Brain microvascular endothelial cell (primary cell): ENCODE results near the gene NFIB.

Experiments
- DNase-seq: peaks from one replicate; pipeline ENCODE4 v3.0.0-alpha.2; 2020
- H3K27ac ChIP-seq: fragments of 250-450 bp; sonication (Bioruptor Pico); 2 replicates; pipeline ENCODE4 v1.5.1; 2020; ENCODE audit warnings: mild to moderate bottlenecking, moderate library complexity
- H3K27me3 ChIP-seq: fragments of 250-450 bp; sonication (Bioruptor Pico); replicated peaks from 2 replicates; pipeline ENCODE4 v1.5.1; 2020; ENCODE audit warnings: mild to moderate bottlenecking
- H3K36me3 ChIP-seq: fragments of 250-450 bp; sonication (Bioruptor Pico); replicated peaks from 2 replicates; pipeline ENCODE4 v1.5.1; 2020; ENCODE audit warnings: mild to moderate bottlenecking
- H3K4me3 ChIP-seq: 2 replicates; pipeline ENCODE4 v1.5.1; 2011; ENCODE audit warnings: low read depth, mild to moderate bottlenecking, control low read depth, low read length, moderate library complexity
- CTCF ChIP-seq: IDR thresholded peaks from 2 replicates; pipeline ENCODE4 v1.5.1; 2011; ENCODE audit warnings: low read depth, mild to moderate bottlenecking, moderate library complexity, low read length, control low read depth, inconsistent platforms; ENCODE audit errors: missing control alignments
- in situ Hi-C: cut with HindIII; loops from 2 replicates; pipeline ENCODE4 v1.10.0; 2017; ENCODE audit warnings: low sequenced_read_pairs, low pct_ligation_motif_present

NFIB gene

DNA sequence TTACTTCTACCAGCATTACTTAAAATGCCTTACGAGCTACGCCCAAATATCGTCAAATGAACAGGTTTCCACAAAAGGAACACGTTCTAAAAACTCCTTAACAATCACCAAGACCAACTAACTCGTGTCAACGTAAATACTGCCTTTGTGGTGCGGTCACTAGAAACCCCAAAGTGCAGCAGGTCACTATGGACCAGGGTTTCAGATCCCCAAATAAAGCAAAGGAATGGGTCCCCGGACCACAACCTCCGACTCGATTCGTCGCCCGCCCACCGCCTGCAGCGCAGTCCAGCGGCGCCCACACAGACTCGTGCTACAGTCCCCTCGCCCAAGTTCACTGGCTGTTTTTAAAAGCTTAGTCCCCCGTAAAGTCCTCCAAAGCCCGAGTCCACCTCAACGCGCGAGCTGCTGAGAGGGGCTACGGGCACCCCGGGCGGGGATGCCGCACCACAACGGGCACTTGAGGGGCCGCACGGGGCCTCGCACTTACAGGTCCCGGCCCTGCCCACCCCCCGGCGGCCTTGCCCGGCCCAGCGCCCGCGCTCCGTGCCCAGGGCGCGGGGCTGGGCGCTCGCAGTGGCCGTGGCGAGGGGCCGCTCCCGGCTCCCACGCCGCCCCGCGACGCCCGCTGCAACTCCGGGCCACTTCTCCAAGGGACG lies 1.1 kb downstream of the NFIB start:
- peak overlapping the region; percentile 78 for H3K27ac ChIP-seq
- TF ChIP-seq CTCF = no peak
- in situ Hi-C loops = no loop called here
- H3K27me3 ChIP-seq = no peaks in the 10 kb centered on the region
- DNase-seq = peak; percentile 11
- peak overlapping the region; percentile 73 for H3K4me3 ChIP-seq
- H3K36me3 ChIP-seq = no peaks in the 10 kb centered on the region

- H3K4me3 ChIP-seq = peak overlapping the region; percentile 73
- in situ Hi-C loops = no loop called here
- DNase-seq = no peak
Measured at GRCh38 chr9:14311956-14312685, 1.8 kb downstream of the NFIB start.

DNA sequence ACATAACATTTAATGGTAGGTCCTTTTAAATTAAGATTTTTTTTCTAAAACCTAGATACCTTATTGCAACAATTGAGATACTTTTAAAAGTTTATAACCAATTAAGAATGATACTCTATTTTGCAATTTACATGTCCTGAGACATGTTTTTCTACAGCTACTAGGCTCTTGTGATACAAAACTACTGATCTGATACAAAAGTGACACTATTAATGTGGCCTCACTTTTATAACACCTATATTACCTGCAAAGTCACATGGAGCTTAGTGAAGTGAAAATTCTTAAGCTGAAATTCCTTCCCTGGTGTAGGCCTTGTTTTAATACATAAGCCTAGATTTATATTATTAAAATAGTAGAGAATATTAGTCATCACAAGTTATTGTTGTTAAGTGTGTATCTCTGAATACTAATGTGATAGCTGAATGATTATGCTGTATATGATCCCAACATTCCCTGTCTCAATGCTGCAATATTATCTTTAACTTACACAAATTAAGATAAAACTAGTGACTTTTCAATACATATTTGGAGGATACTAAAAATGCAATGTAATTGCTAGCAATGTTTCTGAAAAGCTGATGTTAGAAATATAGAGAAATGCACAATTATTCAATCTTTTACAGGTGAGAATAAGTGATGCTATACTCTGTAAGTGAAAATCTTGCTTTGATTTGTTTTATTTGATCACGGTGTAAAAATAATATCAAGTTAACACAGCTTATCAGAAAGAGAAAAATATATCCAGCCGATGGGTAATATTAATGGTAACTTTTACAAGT lies 2.6 kb downstream of the NFIB start:
- no peak for DNase-seq
- in situ Hi-C loops = no loop called here
- no peak overlapping the region for H3K27ac ChIP-seq
- H3K36me3 ChIP-seq = peaks cover 7% of the 10 kb centered on the region
- H3K27me3 ChIP-seq = no peaks in the 10 kb centered on the region
- no peak for TF ChIP-seq CTCF
- peak overlapping the region; percentile 73 for H3K4me3 ChIP-seq

More at GRCh38 chr9:14311956-14312685, 1.8 kb downstream of the NFIB start:
- no peak for TF ChIP-seq CTCF
- Histone ChIP-seq H3K36me3 (peaks cover 1% of the 10 kb centered on the region), H3K27me3 (no peaks in the 10 kb centered on the region), H3K27ac (peak overlapping the region; percentile 78)

GRCh38 chr9:14310311-14310710 lies 3.6 kb downstream of the NFIB start:
- H3K27ac ChIP-seq = no peak overlapping the region
- H3K4me3 ChIP-seq = no peak overlapping the region
- no peak for TF ChIP-seq CTCF
- no peaks in the 10 kb centered on the region for H3K27me3 ChIP-seq
- H3K36me3 ChIP-seq = peaks cover 7% of the 10 kb centered on the region
- DNase-seq = no peak
- in situ Hi-C loops = no loop called here

- Histone ChIP-seq H3K27me3 (no peaks in the 10 kb centered on the region), H3K36me3 (peaks cover 7% of the 10 kb centered on the region), H3K4me3 (no peak overlapping the region), H3K27ac (no peak overlapping the region)
- no peak for TF ChIP-seq CTCF
- in situ Hi-C loops = no loop called here
- DNase-seq = peak; percentile 79
Measured at GRCh38 chr9:14309403-14309802, 4.5 kb downstream of the NFIB start.
